Right cardiac atrium (tissue), 5 donors: ENCODE data around the gene ETHE1. TPM values are rescaled to one million over a fixed set of nuclear protein-coding genes. Genes with fewer than 3 reads are reported as not detected.

ENCODE experiments used
- ATAC-seq, 2 donors: fragments of 200-7000 bp; cut with Tn5 transposase; one replicate each; pipeline versions ENCODE4 v1.8.0 to v1.9.1; 2020; ENCODE audit warnings: moderate library complexity in 2 of 2, mild to moderate bottlenecking in 1 of 2
- DNase-seq, 3 donors: peaks; one replicate each; pipeline ENCODE4 v3.0.0-alpha.2; 2020
- H3K27ac ChIP-seq: one replicate; pipeline ENCODE4 v1.5.1; 2013; ENCODE audit warnings: mild to moderate bottlenecking, low read length, control low read depth, moderate library complexity
- H3K27me3 ChIP-seq: one replicate; pipeline ENCODE4 v1.6.1; 2013; ENCODE audit not compliant: control insufficient read depth, insufficient read depth
- H3K4me1 ChIP-seq: one replicate; pipeline ENCODE4 v1.6.1; 2013; ENCODE audit warnings: low read length; ENCODE audit not compliant: control insufficient read depth, insufficient read depth
- H3K4me3 ChIP-seq: one replicate; pipeline ENCODE4 v1.5.1; 2013; ENCODE audit warnings: low read length, control low read depth
- H3K9me3 ChIP-seq: one replicate; pipeline ENCODE4 v1.6.1; 2013; ENCODE audit warnings: low read length; ENCODE audit not compliant: control insufficient read depth
- WGBS: extraction: QIAGEN DNeasy Blood & Tissue Kit; methylation state at CpG from one replicate; pipeline ENCODE4 v1.1.7; 2013; 5-methylcytosine and 5-hydroxymethylcytosine counted together
- intact Hi-C, 4 donors: fragments of 100-400 bp; cut with DNase I; formaldehyde crosslinking; loops; one replicate each; pipeline versions ENCODE4 v1.11.0 to v1.14.0; 2022 to 2023
- polyA plus RNA-seq: library from polyadenylated mRNA; stranded (reverse); fragments of 200-250 nt; gene quantifications from one replicate; pipeline ENCODE4 v1.2.3, GENCODE V29; 2013
- total RNA-seq, 4 donors: library from RNA; stranded (reverse); fragmentation: NEBNext Ultra II Directional; extraction: Animal tissue kit (Norgen Biotek cat#: 25700); gene quantifications; one replicate each; pipeline ENCODE4 v1.2.1, GENCODE V29; 2021
- donor health status: healthy with polysubstance abuse.
- donor health status: DM: no; HTN: yes; CAD: no.
- donor health status: DM: no; HTN: no; CAD: no.
- donor health status: DM: no; HTN: yes; CAD: no; lungs with severe emphysema.
- donor health status: DM: yes; HTN: yes; CAD: no.

ETHE1 gene
- total and polyA plus RNA-seq, 5 donors = 12.6 to 18.2 (median 14.1) TPM

GRCh38 chr19:43563816-43564457, 36.9 kb upstream of the ETHE1 start:
- 89% methylated on average over 10 of the region's 10 CpGs for WGBS
- ATAC-seq (no peak), DNase-seq (no peak)
- Histone ChIP-seq H3K4me1 (peaks cover 2% of the 10 kb centered on the region), H3K4me3 (no peak overlapping the region), H3K9me3 (no peaks in the 10 kb centered on the region), H3K27me3 (no peaks in the 10 kb centered on the region), H3K27ac (no peak overlapping the region)
- intact Hi-C loops = no loop called here

DNA sequence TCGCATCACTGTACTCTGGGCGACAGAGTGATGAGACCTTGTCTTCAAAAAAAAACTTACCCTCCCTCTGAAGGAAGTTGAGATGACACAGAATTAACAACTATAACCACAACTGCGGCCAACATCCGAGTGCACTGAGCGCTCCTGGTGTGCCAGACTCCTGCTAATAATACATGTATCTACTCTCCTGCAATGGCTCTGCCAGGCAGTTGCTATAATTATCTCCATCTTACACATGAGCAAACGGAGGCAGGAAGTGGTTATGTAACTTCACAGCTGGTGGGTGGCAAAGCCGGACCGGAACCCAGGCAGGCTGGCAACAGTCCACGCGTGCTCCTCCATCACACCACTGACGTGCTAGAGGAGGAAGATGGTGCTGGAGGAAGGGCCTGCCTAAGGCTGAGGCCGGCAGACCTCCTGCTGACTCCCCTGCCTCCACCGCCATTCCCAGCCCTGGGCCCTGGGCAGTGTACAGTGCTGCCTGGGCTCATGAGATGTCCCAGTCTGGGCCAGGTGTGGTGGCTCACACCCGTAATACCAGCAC, 35.8 kb upstream of the ETHE1 start:
- DNase-seq = peak; percentile 68 to 93 (median 91)
- Histone ChIP-seq H3K27me3 (no peaks in the 10 kb centered on the region), H3K27ac (peak overlapping the region; percentile 38), H3K4me1 (peaks cover 2% of the 10 kb centered on the region), H3K9me3 (no peaks in the 10 kb centered on the region), H3K4me3 (no peak overlapping the region)
- intact Hi-C loops = no loop called here
- ATAC-seq = peak; percentile 87 to 89
- WGBS = 46% methylated on average over 14 of the region's 14 CpGs

- peaks cover 2% of the 10 kb centered on the region for H3K4me1 ChIP-seq
- 84% methylated on average over 6 of the region's 6 CpGs for WGBS
- no peak overlapping the region for H3K4me3 ChIP-seq
- H3K27ac ChIP-seq = no peak overlapping the region
- no peaks in the 10 kb centered on the region for H3K9me3 ChIP-seq
- intact Hi-C loops = no loop called here
- no peaks in the 10 kb centered on the region for H3K27me3 ChIP-seq
- ATAC-seq (peak; percentile 9), DNase-seq (no peak)
Observed at GRCh38 chr19:43562226-43562697, 35.3 kb upstream of the ETHE1 start.

DNA sequence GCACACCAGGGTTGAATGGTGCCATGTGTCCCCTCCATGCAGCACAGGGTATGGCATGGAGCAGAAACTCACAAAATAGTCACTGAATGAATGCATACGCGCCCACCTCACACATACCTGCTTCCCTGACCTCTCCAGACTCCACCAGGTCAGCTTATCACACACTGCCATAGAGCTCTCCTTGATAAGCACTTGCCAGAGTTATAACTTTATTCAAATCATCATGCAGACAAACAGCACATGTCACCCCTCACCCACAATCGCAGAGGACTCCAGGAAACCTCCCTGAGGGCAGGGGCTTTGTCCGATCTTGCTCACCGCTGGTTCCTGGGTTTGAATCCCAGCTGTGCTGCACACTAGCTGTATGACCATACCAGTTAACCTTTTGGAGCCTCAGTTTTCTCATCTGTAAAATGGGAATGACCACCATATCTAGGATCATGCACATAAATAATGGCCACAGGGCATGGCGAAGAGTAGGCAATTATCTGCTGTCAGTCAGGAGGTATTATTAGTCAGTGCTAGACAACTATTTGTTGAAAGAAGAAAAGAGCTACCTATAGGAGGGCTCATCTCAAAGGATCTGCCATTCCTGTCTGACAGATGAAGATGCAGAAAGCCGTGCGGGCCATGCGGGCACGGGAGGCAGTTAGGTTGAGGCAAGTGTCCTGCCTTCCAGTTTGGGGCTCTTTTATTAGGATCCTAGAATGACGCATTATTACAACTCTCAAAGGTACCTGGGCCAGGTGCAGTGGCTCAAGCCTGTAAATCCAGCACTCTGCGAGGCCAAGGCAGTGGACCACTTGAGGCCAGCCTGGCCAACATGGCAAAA, 34.4 kb upstream of the ETHE1 start:
- no peak for ATAC-seq
- DNase-seq = no peak
- no peaks in the 10 kb centered on the region for H3K27me3 ChIP-seq
- no peak overlapping the region for H3K4me3 ChIP-seq
- H3K4me1 ChIP-seq = peaks cover 2% of the 10 kb centered on the region
- intact Hi-C loops = no loop called here
- WGBS = 90% methylated on average over 12 of the region's 12 CpGs
- no peaks in the 10 kb centered on the region for H3K9me3 ChIP-seq
- H3K27ac ChIP-seq = no peak overlapping the region

DNA sequence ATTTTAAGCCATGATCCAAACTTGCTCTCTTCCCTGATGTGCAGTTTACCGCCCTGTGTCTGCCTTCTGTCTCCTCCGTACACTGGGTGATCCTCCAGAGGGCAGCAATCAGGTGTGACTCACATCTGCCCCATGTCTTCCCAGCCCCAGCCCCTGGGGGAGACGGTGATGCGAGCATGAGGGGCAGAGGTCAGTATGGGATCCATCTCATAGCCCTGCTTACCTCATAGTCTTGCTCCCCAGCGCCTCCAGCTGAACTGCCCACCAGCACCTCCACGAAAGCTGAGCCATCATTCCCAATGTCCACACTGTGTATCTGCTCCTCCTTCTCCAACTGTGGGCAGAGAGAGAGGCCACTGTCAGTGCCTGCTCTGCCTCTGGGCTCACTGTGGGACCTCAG, 33.7 kb upstream of the ETHE1 start:
- 85% methylated on average over 6 of the region's 6 CpGs for WGBS
- intact Hi-C loops = no loop called here
- DNase-seq = no peak
- Histone ChIP-seq H3K27me3 (no peaks in the 10 kb centered on the region), H3K4me3 (no peak overlapping the region), H3K4me1 (peaks cover 2% of the 10 kb centered on the region), H3K27ac (no peak overlapping the region), H3K9me3 (no peaks in the 10 kb centered on the region)
- ATAC-seq = no peak

- ATAC-seq (peak in 1 of 2 donors; percentile 71), DNase-seq (peak; percentile 58 to 76 (median 73))
- no peaks in the 10 kb centered on the region for H3K9me3 ChIP-seq
- 42% methylated on average over 8 of the region's 8 CpGs for WGBS
- no peaks in the 10 kb centered on the region for H3K4me1 ChIP-seq
- intact Hi-C loops = loop anchor here in 1 of 4 donors (10.0 kb wide), 1 partner anchor 100 kb away; no protein-coding TSS in a partner anchor
- no peak overlapping the region for H3K4me3 ChIP-seq
- no peak overlapping the region for H3K27ac ChIP-seq
- no peaks in the 10 kb centered on the region for H3K27me3 ChIP-seq
Observed at GRCh38 chr19:43555185-43555770, 28.3 kb upstream of the ETHE1 start.

- ATAC-seq (no peak), DNase-seq (no peak)
- H3K4me1 ChIP-seq = no peaks in the 10 kb centered on the region
- H3K27me3 ChIP-seq = no peaks in the 10 kb centered on the region
- H3K9me3 ChIP-seq = no peaks in the 10 kb centered on the region
- WGBS = 94% methylated on average over 15 of the region's 15 CpGs
- no peak overlapping the region for H3K27ac ChIP-seq
- intact Hi-C loops = loop anchor here in 1 of 4 donors (10.0 kb wide), 1 partner anchor 100 kb away; no protein-coding TSS in a partner anchor
- no peak overlapping the region for H3K4me3 ChIP-seq
Observed at GRCh38 chr19:43554317-43554895, 27.4 kb upstream of the ETHE1 start.

- H3K27me3 ChIP-seq = no peaks in the 10 kb centered on the region
- no peak overlapping the region for H3K27ac ChIP-seq
- H3K4me3 ChIP-seq = no peak overlapping the region
- intact Hi-C loops = loop anchor here in 1 of 4 donors (10.0 kb wide), 1 partner anchor 101 kb away; no protein-coding TSS in a partner anchor
- no peaks in the 10 kb centered on the region for H3K9me3 ChIP-seq
- ATAC-seq (no peak), DNase-seq (no peak)
- 71% methylated on average over 4 of the region's 4 CpGs for WGBS
- no peaks in the 10 kb centered on the region for H3K4me1 ChIP-seq
Observed at GRCh38 chr19:43553656-43554055, 26.7 kb upstream of the ETHE1 start.

GRCh38 chr19:43552616-43553015, 25.6 kb upstream of the ETHE1 start:
- Histone ChIP-seq H3K27ac (no peak overlapping the region), H3K9me3 (no peaks in the 10 kb centered on the region), H3K27me3 (no peaks in the 10 kb centered on the region), H3K4me3 (no peak overlapping the region), H3K4me1 (no peaks in the 10 kb centered on the region)
- ATAC-seq = no peak
- no peak for DNase-seq
- intact Hi-C loops = loop anchor here in 1 of 4 donors (10.0 kb wide), 1 partner anchor 102 kb away; no protein-coding TSS in a partner anchor
- WGBS = 73% methylated on average over 3 of the region's 3 CpGs

GRCh38 chr19:43552198-43552450, 25.1 kb upstream of the ETHE1 start:
- WGBS = 77% methylated on average over 3 of the region's 3 CpGs
- no peak overlapping the region for H3K4me3 ChIP-seq
- DNase-seq (no peak), ATAC-seq (no peak)
- no peaks in the 10 kb centered on the region for H3K4me1 ChIP-seq
- H3K9me3 ChIP-seq = no peaks in the 10 kb centered on the region
- no peak overlapping the region for H3K27ac ChIP-seq
- intact Hi-C loops = loop anchor here in 1 of 4 donors (10.0 kb wide), 1 partner anchor 103 kb away; no protein-coding TSS in a partner anchor
- H3K27me3 ChIP-seq = no peaks in the 10 kb centered on the region
